Spleen (tissue), 7 donors: ENCODE results near the gene NPY2R.

ENCODE experiments used
- POLR2A ChIP-seq, 3 donors: fragments of 450-650 bp; IDR thresholded peaks; one replicate each; pipeline ENCODE4 v1.5.1; 2017; ENCODE audit warnings: antibody characterized with exemption in 3 of 3, mild to moderate bottlenecking in 1 of 3
- POLR2AphosphoS5 ChIP-seq, 3 donors: sonication (generic); formaldehyde crosslinking; IDR thresholded peaks; one replicate each; pipeline ENCODE4 v1.5.1; 2017; ENCODE audit warnings: antibody characterized with exemption in 3 of 3
- TF ChIP-seq, protein P1 (sequence below), 11 experiments: fragments of 200-600 bp in 7 of 11; fragments of 450-650 bp in 4 of 11; sonication (generic) in 4 of 11; IDR thresholded peaks in 8 of 11; conservative IDR thresholded peaks in 3 of 11; 1 replicate in 7 of 11; 2 replicates in 4 of 11; pipeline versions ENCODE4 v1.4.0 to v1.8.0; 2016 to 2021; ENCODE audit warnings: antibody characterized with exemption in 11 of 11, inconsistent platforms in 4 of 11, mild to moderate bottlenecking in 1 of 11
- donor health status: DM: no; HTN: no; CAD: no; lungs with moderate emphysema.
- donor health status: DM: no; HTN: no; CAD: no.
- donor health status: DM: no; HTN: no; CAD: no.

DNA sequence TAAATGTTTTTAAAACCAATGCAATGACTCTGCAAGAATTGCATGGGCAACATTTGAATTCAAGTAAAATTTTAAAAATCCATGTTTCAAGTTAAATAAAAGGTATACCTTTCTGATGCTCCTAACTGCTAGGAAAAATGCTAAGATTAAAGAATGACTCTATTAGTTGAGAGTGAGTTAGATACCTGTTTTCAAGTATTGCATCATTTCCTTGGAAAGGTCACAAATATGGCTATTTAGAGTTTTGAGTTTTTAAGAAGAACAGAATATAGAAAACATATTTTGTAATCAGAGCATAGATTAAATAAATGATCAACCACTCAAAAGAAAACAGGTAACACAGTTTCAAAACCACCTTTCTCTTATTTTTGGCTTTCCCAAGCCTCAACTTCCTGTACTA is 18.3 kb upstream of the NPY2R start:
- TF ChIP-seq, protein P1, sequence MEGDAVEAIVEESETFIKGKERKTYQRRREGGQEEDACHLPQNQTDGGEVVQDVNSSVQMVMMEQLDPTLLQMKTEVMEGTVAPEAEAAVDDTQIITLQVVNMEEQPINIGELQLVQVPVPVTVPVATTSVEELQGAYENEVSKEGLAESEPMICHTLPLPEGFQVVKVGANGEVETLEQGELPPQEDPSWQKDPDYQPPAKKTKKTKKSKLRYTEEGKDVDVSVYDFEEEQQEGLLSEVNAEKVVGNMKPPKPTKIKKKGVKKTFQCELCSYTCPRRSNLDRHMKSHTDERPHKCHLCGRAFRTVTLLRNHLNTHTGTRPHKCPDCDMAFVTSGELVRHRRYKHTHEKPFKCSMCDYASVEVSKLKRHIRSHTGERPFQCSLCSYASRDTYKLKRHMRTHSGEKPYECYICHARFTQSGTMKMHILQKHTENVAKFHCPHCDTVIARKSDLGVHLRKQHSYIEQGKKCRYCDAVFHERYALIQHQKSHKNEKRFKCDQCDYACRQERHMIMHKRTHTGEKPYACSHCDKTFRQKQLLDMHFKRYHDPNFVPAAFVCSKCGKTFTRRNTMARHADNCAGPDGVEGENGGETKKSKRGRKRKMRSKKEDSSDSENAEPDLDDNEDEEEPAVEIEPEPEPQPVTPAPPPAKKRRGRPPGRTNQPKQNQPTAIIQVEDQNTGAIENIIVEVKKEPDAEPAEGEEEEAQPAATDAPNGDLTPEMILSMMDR (IDR thresholded peaks at IDR 0.05 in 8 of 11, conservative IDR thresholded peaks at IDR 0.05 in 3 of 11) = no peak
- TF ChIP-seq POLR2A (IDR thresholded peaks at IDR 0.05) (no peak), POLR2AphosphoS5 (IDR thresholded peaks at IDR 0.05) (no peak)
